Naive thymus-derived CD4-positive, alpha-beta T cell (primary cell): Measurements from ENCODE around the gene KHK. TPM values are rescaled to one million over a fixed set of nuclear protein-coding genes. Genes with fewer than 3 reads are reported as not detected.
A peak's percentile ranks its signal among the peaks of the same experiment; 100 is the strongest.

Experiments
- ATAC-seq: fragments of 150-1000 bp; cut with Tn5 transposase; 2 replicates; pipeline ENCODE4 v1.10.0; 2021; ENCODE audit warnings: mild to moderate bottlenecking, moderate library complexity
- CTCF ChIA-PET: fragments of 350-600 bp; sonication (Branson Sonifier 250); formaldehyde crosslinking; loops from one replicate; lab custom pipeline; 2021; ENCODE audit warnings: antibody characterized with exemption; lab: Charles Lee
- POLR2A ChIA-PET: fragments of 350-600 bp; sonication (Branson Sonifier 250); formaldehyde crosslinking; loops from one replicate; lab custom pipeline; 2021; ENCODE audit warnings: antibody characterized with exemption, inconsistent platforms; lab: Charles Lee
- DNase-seq, 9 donors: peaks; one replicate each; pipeline versions ENCODE4 v3.0.0 to v3.0.0-alpha.2; 2020 to 2022; ENCODE audit warnings: mixed read lengths in 1 of 9
- H3K27ac ChIP-seq: one replicate; pipeline ENCODE4 v1.7.0; 2013; ENCODE audit warnings: mild to moderate bottlenecking, low read depth, low read length, moderate library complexity
- H3K27me3 ChIP-seq, 2 donors: one replicate each; pipeline ENCODE4 v1.7.0; 2013; ENCODE audit warnings: low read length in 2 of 2, mild to moderate bottlenecking in 2 of 2, moderate library complexity in 2 of 2; ENCODE audit not compliant: control insufficient read depth in 2 of 2, insufficient read depth in 2 of 2
- H3K36me3 ChIP-seq, 3 experiments: 1 replicate in 2 of 3; 2 replicates in 1 of 3; pipeline ENCODE4 v1.7.0; 2013; ENCODE audit warnings: low read length in 3 of 3, mild to moderate bottlenecking in 3 of 3, moderate library complexity in 1 of 3; ENCODE audit not compliant: insufficient read depth in 3 of 3, control insufficient read depth in 2 of 3
- H3K4me1 ChIP-seq, 2 donors: one replicate each; pipeline ENCODE4 v1.7.0; 2013; ENCODE audit warnings: low read length in 2 of 2, mild to moderate bottlenecking in 2 of 2, moderate library complexity in 1 of 2; ENCODE audit not compliant: control insufficient read depth in 2 of 2, insufficient read depth in 2 of 2
- H3K4me3 ChIP-seq: 2 replicates; pipeline ENCODE4 v1.7.0; 2013; ENCODE audit warnings: mild to moderate bottlenecking, low read length
- H3K9me3 ChIP-seq, 3 experiments: 1 replicate in 2 of 3; 2 replicates in 1 of 3; pipeline ENCODE4 v1.7.0; 2013; ENCODE audit warnings: low read length in 3 of 3; ENCODE audit not compliant: control insufficient read depth in 2 of 3
- H3K27ac Mint-ChIP-seq, 9 donors: one replicate each; pipeline ENCODE4 v1.8.0; 2020 to 2022; ENCODE audit warnings: mixed read lengths in 9 of 9, mild to moderate bottlenecking in 8 of 9, moderate library complexity in 5 of 9, inconsistent platforms in 2 of 9
- H3K27me3 Mint-ChIP-seq, 5 donors: one replicate each; pipeline ENCODE4 v1.8.0; 2021 to 2022; ENCODE audit warnings: mixed read lengths in 5 of 5, mild to moderate bottlenecking in 1 of 5
- H3K36me3 Mint-ChIP-seq, 5 donors: one replicate each; pipeline ENCODE4 v1.8.0; 2020 to 2022; ENCODE audit warnings: mixed read lengths in 5 of 5, mild to moderate bottlenecking in 3 of 5, inconsistent platforms in 1 of 5
- H3K4me1 Mint-ChIP-seq, 7 donors: one replicate each; pipeline ENCODE4 v1.8.0; 2020 to 2022; ENCODE audit warnings: mixed read lengths in 7 of 7, mild to moderate bottlenecking in 3 of 7, inconsistent platforms in 1 of 7
- H3K4me3 Mint-ChIP-seq, 10 donors: one replicate each; pipeline ENCODE4 v1.8.0; 2020 to 2022; ENCODE audit warnings: mild to moderate bottlenecking in 10 of 10, mixed read lengths in 10 of 10, moderate library complexity in 6 of 10, inconsistent platforms in 2 of 10
- H3K9me3 Mint-ChIP-seq, 11 donors: one replicate each; pipeline ENCODE4 v1.8.0; 2020 to 2022; ENCODE audit warnings: mixed read lengths in 11 of 11, mild to moderate bottlenecking in 4 of 11, inconsistent platforms in 1 of 11, moderate library complexity in 1 of 11
- intact Hi-C, 2 donors: fragments of 100-400 bp; cut with micrococcal nuclease; formaldehyde crosslinking; loops; one replicate each; pipeline ENCODE4 v1.15.1; 2023
- polyA plus RNA-seq, 2 donors: library from polyadenylated mRNA; unstranded; fragments of 300-500 nt; fragmentation: Illumina TruSeq; gene quantifications; one replicate each; pipeline ENCODE4 v1.2.3, GENCODE V29; 2021
- total RNA-seq, 6 experiments: library from RNA in 5 of 6; stranded (reverse) in 5 of 6; gene quantifications; 1 replicate in 5 of 6; 2 replicates in 1 of 6; pipeline ENCODE4 v1.2.3 and lab custom pipeline; 2021 to 2026

KHK gene
- total and polyA plus RNA-seq, 7 experiments from 2014 or later, result 5.8 to 13.8 (median 7.6) TPM

DNA sequence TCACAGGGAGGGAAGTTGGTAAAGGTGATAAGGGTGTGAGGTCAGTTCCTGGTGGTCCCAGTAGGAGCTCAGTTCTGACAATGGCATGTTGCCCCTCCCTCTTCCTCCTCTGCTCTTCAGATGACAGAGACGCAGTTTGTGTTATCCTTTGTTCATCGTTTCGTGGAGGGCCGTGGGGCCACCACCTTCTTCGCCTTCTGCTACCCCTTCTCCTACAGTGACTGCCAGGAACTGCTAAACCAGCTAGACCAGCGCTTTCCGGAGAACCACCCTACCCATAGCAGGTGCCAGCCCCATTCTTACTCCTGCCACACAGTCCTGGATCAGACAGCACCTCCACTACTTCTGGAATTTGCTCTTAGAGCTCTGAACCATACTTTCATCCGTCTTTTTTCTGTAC, 32.8 kb upstream of the KHK start:
- POLR2A ChIA-PET, result interaction anchor here (1.3 to 10.4 kb wide), 3 partner anchors 17 to 33 kb away, joined by 4 to 216 read pairs (median 106); partner anchors contain the start of genes KHK and OST4

GRCh38 chr2:27054721-27055120, 31.9 kb upstream of the KHK start:
- Histone ChIP-seq H3K27me3 (no peaks in the 10 kb centered on the region), H3K4me1 (peaks cover 4 to 8% of the 10 kb centered on the region in 2 donors), H3K9me3 (no peaks in the 10 kb centered on the region), H3K4me3 (no peak overlapping the region), H3K36me3 (peaks cover 4 to 31% (median 13%) of the 10 kb centered on the region in 3 experiments), H3K27ac (no peak overlapping the region)
- intact Hi-C loops, result loop anchor here in 1 of 2 donors (5.0 kb wide), 3 partner anchors 707 to 1177 kb away; partner anchors contain the start of genes ADGRF3, ASXL2, RAB10 and SELENOI
- ATAC-seq (no peak), DNase-seq (no peak)
- Mint-ChIP-seq H3K27me3 (peaks cover 0 to 8% (median 4%) of the 10 kb centered on the region in 5 donors), H3K27ac (peak overlapping the region in 2 of 9 donors; percentile 51 to 69), H3K4me3 (no peak overlapping the region), H3K36me3 (peaks cover 0 to 31% (median 14%) of the 10 kb centered on the region in 5 donors), H3K4me1 (peaks cover 4 to 26% (median 17%) of the 10 kb centered on the region in 7 donors), H3K9me3 (peaks cover 0 to 15% (median 0%) of the 10 kb centered on the region in 11 donors)
- ChIA-PET CTCF (interaction anchor here (0.7 to 1.5 kb wide), 3 partner anchors 12 to 42 kb away, joined by 3 read pairs; partner anchors contain the start of gene OST4), POLR2A (interaction anchor here (1.0 to 10.4 kb wide), 4 partner anchors 16 to 32 kb away, joined by 3 to 216 read pairs (median 55); partner anchors contain the start of genes KHK and OST4)

More for the DNA sequence above, 32.8 kb upstream of the KHK start:
- peaks cover 0 to 8% (median 4%) of the 10 kb centered on the region in 5 donors for H3K27me3 Mint-ChIP-seq
- peaks cover 0 to 25% (median 12%) of the 10 kb centered on the region in 5 donors for H3K36me3 Mint-ChIP-seq
- CTCF ChIA-PET, result interaction anchor here (0.6 to 1.4 kb wide), 2 partner anchors 34 to 699 kb away, joined by 3 read pairs; no protein-coding TSS in a partner anchor
- Histone ChIP-seq H3K4me3 (no peak overlapping the region), H3K27ac (no peak overlapping the region), H3K27me3 (no peaks in the 10 kb centered on the region), H3K36me3 (peaks cover 4 to 25% (median 13%) of the 10 kb centered on the region in 3 experiments), H3K4me1 (peaks cover 8 to 15% of the 10 kb centered on the region in 2 donors), H3K9me3 (no peaks in the 10 kb centered on the region)
- ATAC-seq (no peak), DNase-seq (no peak)
- peaks cover 9 to 32% (median 19%) of the 10 kb centered on the region in 7 donors for H3K4me1 Mint-ChIP-seq
- peaks cover 0 to 15% (median 0%) of the 10 kb centered on the region in 11 donors for H3K9me3 Mint-ChIP-seq
- H3K27ac Mint-ChIP-seq, result peak overlapping the region in 5 of 9 donors; percentile 5 to 49 (median 20)
- intact Hi-C loops, result loop anchor here in 1 of 2 donors (5.0 kb wide), 3 partner anchors 706 to 1176 kb away; partner anchors contain the start of genes ADGRF3, ASXL2, RAB10 and SELENOI
- peak overlapping the region in 2 of 10 donors; percentile 0 to 19 for H3K4me3 Mint-ChIP-seq

- DNase-seq (no peak), ATAC-seq (no peak)
- Histone ChIP-seq H3K9me3 (no peaks in the 10 kb centered on the region), H3K27ac (no peak overlapping the region), H3K27me3 (no peaks in the 10 kb centered on the region), H3K36me3 (peaks cover 4 to 26% (median 13%) of the 10 kb centered on the region in 3 experiments), H3K4me3 (no peak overlapping the region), H3K4me1 (peaks cover under 1 to 2% of the 10 kb centered on the region in 2 donors)
- Mint-ChIP-seq H3K36me3 (peaks cover 0 to 32% (median 10%) of the 10 kb centered on the region in 5 donors), H3K27me3 (no peaks in the 10 kb centered on the region), H3K4me1 (peaks cover under 1 to 16% (median 3%) of the 10 kb centered on the region in 7 donors), H3K9me3 (no peaks in the 10 kb centered on the region), H3K4me3 (no peak overlapping the region), H3K27ac (no peak overlapping the region)
- ChIA-PET CTCF (no interaction called here), POLR2A (interaction anchor here (0.6 to 10.4 kb wide), 3 partner anchors 9 to 29 kb away, joined by 4 to 216 read pairs (median 106); partner anchors contain the start of genes KHK and OST4)
- intact Hi-C loops, result no loop called here
These were observed 29.4 kb upstream of the KHK start for GRCh38 chr2:27057184-27057583.

DNA sequence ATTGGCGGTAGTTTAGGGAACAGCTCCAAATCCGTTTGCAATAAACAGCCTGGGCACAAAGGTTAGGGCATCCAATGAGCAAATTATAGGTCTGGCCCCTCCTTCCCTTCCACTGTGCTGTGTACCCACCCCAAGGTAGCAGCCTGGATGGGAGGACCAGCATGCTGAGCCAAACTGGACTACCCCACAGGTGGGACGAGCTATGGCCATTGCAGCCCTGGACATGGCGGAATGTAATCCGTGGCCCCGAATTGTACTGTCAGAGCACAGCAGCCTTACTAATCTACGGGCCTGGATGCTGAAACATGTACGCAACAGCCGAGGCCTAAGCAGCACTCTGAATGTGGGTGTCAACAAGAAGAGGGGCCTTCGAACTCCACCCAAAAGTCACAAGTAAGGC, 28.4 kb upstream of the KHK start:
- H3K4me3 Mint-ChIP-seq, result no peak overlapping the region
- ChIA-PET CTCF (interaction anchor here (1.2 kb wide), 1 partner anchor 9 kb away, joined by 3 read pairs; no protein-coding TSS in a partner anchor), POLR2A (interaction anchor here (2.7 to 10.4 kb wide), 3 partner anchors 7 to 28 kb away, joined by 12 to 106 read pairs (median 34); partner anchors contain the start of genes AGBL5, KHK and OST4)
- peak overlapping the region in 1 of 9 donors; percentile 19 for H3K27ac Mint-ChIP-seq
- H3K36me3 Mint-ChIP-seq, result peaks cover 4 to 38% (median 13%) of the 10 kb centered on the region in 5 donors
- no peaks in the 10 kb centered on the region for H3K27me3 ChIP-seq
- no peak for ATAC-seq
- no peaks in the 10 kb centered on the region for H3K9me3 Mint-ChIP-seq
- H3K4me3 ChIP-seq, result no peak overlapping the region
- H3K4me1 ChIP-seq, result no peaks in the 10 kb centered on the region
- H3K9me3 ChIP-seq, result no peaks in the 10 kb centered on the region
- peaks cover 0 to 22% (median 6%) of the 10 kb centered on the region in 7 donors for H3K4me1 Mint-ChIP-seq
- intact Hi-C loops, result no loop called here
- H3K27ac ChIP-seq, result no peak overlapping the region
- no peaks in the 10 kb centered on the region for H3K27me3 Mint-ChIP-seq
- peaks cover 4 to 30% (median 13%) of the 10 kb centered on the region in 3 experiments for H3K36me3 ChIP-seq
- DNase-seq, result no peak

DNA sequence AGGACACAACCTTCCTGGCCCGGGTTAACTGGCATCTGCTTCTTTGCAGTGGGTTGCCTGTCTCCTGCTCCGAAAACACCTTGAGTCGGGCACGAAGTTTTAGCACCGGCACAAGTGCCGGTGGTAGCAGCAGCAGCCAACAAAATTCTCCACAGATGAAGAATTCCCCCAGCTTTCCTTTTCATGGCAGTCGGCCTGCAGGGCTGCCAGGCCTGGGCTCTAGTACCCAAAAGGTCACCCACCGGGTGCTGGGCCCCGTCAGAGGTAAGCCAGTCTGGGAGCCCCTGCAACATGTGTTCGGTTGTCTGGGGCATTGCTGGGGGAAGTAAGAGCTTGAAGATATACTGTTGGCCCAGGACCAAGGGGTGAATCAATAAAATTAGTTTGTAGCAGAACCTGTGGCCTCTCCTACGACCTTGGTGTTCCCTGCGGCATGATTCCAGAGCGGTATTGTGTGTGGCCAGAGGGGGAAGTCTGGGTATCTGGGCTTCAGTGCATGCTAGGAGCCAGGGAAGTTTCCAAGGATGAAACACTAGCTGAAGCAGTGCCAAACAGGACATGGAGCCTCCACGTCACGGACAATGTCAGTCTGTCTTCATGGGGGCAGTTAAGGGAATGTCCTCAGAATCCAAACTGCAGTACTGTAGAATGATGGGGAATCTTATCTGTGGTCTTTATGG, 27.3 kb upstream of the KHK start:
- Mint-ChIP-seq H3K9me3 (no peaks in the 10 kb centered on the region), H3K27me3 (no peaks in the 10 kb centered on the region), H3K4me3 (no peak overlapping the region), H3K36me3 (peaks cover 4 to 41% (median 13%) of the 10 kb centered on the region in 5 donors), H3K4me1 (peaks cover 0 to 22% (median 6%) of the 10 kb centered on the region in 7 donors), H3K27ac (peak overlapping the region in 2 of 9 donors; percentile 1 to 32)
- DNase-seq (no peak), ATAC-seq (no peak)
- ChIA-PET CTCF (interaction anchor here (0.7 to 1.2 kb wide), 2 partner anchors 10 to 626 kb away, joined by 3 to 5 read pairs; no protein-coding TSS in a partner anchor), POLR2A (interaction anchor here (1.7 to 10.4 kb wide), 4 partner anchors 8 to 27 kb away, joined by 6 to 106 read pairs (median 23); partner anchors contain the start of genes AGBL5, KHK and OST4)
- Histone ChIP-seq H3K27ac (no peak overlapping the region), H3K9me3 (no peaks in the 10 kb centered on the region), H3K4me1 (no peaks in the 10 kb centered on the region), H3K27me3 (no peaks in the 10 kb centered on the region), H3K36me3 (peaks cover 4 to 30% (median 13%) of the 10 kb centered on the region in 3 experiments), H3K4me3 (no peak overlapping the region)
- intact Hi-C loops, result no loop called here

- ChIA-PET CTCF (no interaction called here), POLR2A (interaction anchor here (0.7 to 5.9 kb wide), 4 partner anchors 8 to 76 kb away, joined by 3 to 34 read pairs (median 9); partner anchors contain the start of genes AGBL5 and OST4)
- Histone ChIP-seq H3K36me3 (peaks cover 2 to 23% (median 13%) of the 10 kb centered on the region in 3 experiments), H3K4me1 (no peaks in the 10 kb centered on the region), H3K4me3 (no peak overlapping the region), H3K27me3 (no peaks in the 10 kb centered on the region), H3K27ac (no peak overlapping the region), H3K9me3 (no peaks in the 10 kb centered on the region)
- Mint-ChIP-seq H3K27me3 (no peaks in the 10 kb centered on the region), H3K9me3 (no peaks in the 10 kb centered on the region), H3K27ac (peak overlapping the region in 3 of 9 donors; percentile 6 to 42 (median 36)), H3K36me3 (peaks cover 4 to 41% (median 10%) of the 10 kb centered on the region in 5 donors), H3K4me1 (peaks cover 0 to 20% (median 7%) of the 10 kb centered on the region in 7 donors), H3K4me3 (no peak overlapping the region)
- intact Hi-C loops, result no loop called here
- DNase-seq (no peak), ATAC-seq (no peak)
These were observed 26.2 kb upstream of the KHK start for GRCh38 chr2:27060323-27060722.
